Esophagus (tissue), 2 donors: ENCODE data around the gene COL13A1. TPM values are rescaled to one million over a fixed set of nuclear protein-coding genes. Genes with fewer than 3 reads are reported as not detected.

Source experiments
- H3K27ac ChIP-seq, 2 donors: one replicate each; pipeline ENCODE4 v1.5.1; 2013; ENCODE audit warnings: low read depth in 2 of 2, mild to moderate bottlenecking in 2 of 2, inconsistent platforms in 1 of 2, low read length in 1 of 2, moderate library complexity in 1 of 2
- H3K27me3 ChIP-seq, 2 donors: one replicate each; pipeline ENCODE4 v1.6.1; 2013; ENCODE audit warnings: low read length in 2 of 2, control low read depth in 1 of 2, mild to moderate bottlenecking in 1 of 2; ENCODE audit not compliant: insufficient read depth in 2 of 2, control insufficient read depth in 1 of 2
- H3K36me3 ChIP-seq, 2 donors: one replicate each; pipeline ENCODE4 v1.6.1; 2013; ENCODE audit warnings: low read length in 1 of 2; ENCODE audit not compliant: control insufficient read depth in 2 of 2, insufficient read depth in 2 of 2
- H3K4me1 ChIP-seq, 2 donors: one replicate each; pipeline ENCODE4 v1.6.1; 2013; ENCODE audit warnings: low read length in 1 of 2; ENCODE audit not compliant: control insufficient read depth in 2 of 2, insufficient read depth in 2 of 2
- H3K4me3 ChIP-seq, 2 donors: one replicate each; pipeline ENCODE4 v1.5.1; 2013; ENCODE audit warnings: low read length in 2 of 2, mild to moderate bottlenecking in 2 of 2, low read depth in 1 of 2, moderate library complexity in 1 of 2
- H3K9me3 ChIP-seq, 2 donors: one replicate each; pipeline ENCODE4 v1.6.1; 2013; ENCODE audit warnings: mild to moderate bottlenecking in 2 of 2, low read depth in 1 of 2, low read length in 1 of 2, moderate library complexity in 1 of 2; ENCODE audit not compliant: control insufficient read depth in 2 of 2, insufficient read depth in 1 of 2
- WGBS, 2 donors: extraction: QIAGEN DNeasy Blood & Tissue Kit; methylation state at CpG; one replicate each; pipeline ENCODE4 v1.1.7; 2013; 5-methylcytosine and 5-hydroxymethylcytosine counted together
- polyA plus RNA-seq, 2 donors: library from polyadenylated mRNA; stranded (reverse); fragments of 200-250 nt; gene quantifications; one replicate each; pipeline ENCODE4 v1.2.3, GENCODE V29; 2013
- donor health status: healthy with polysubstance abuse.
- donor health status: Bipolar disorder and iron deficiency.

Gene COL13A1
- polyA plus RNA-seq, 2 donors: 0.95 to 2.0 TPM

- 68 to 78% methylated on average over 1 of the region's 1 CpG for WGBS, 2 donors
- H3K9me3 ChIP-seq: no peaks in the 10 kb centered on the region
- no peaks in the 10 kb centered on the region for H3K36me3 ChIP-seq
- H3K27ac ChIP-seq: no peak overlapping the region
- no peaks in the 10 kb centered on the region for H3K4me1 ChIP-seq
- H3K27me3 ChIP-seq: peaks cover 0 to 3% of the 10 kb centered on the region in 2 donors
- H3K4me3 ChIP-seq: no peak overlapping the region
Measured at GRCh38 chr10:69786791-69787190, 14.9 kb upstream of the COL13A1 start.

- Histone ChIP-seq H3K27me3 (no peaks in the 10 kb centered on the region), H3K9me3 (no peaks in the 10 kb centered on the region), H3K4me1 (no peaks in the 10 kb centered on the region), H3K36me3 (no peaks in the 10 kb centered on the region), H3K4me3 (no peak overlapping the region), H3K27ac (no peak overlapping the region)
- 81 to 82% methylated on average over 6 of the region's 6 CpGs for WGBS, 2 donors
Measured at GRCh38 chr10:69787681-69788080, 14.0 kb upstream of the COL13A1 start.

DNA sequence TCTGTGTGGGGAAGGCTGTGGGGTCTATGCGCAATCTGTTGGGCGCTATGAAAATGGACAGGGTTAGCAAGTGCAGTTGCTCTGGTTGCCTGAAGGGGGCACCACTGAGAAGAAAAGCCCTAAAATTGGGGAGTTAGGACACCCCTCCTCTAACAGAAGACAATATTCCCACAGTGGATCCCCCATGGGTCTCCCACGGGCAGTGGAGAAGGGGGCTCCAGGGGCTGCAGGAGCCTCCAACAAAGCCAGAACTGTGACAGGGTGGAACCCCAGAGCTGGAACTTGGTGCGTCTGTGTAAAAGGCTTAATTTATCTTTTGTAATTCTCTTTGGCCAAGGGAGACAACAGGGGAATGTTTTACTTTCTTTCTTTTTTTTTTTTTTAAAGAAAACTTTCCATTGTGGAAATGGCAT, 12.5 kb upstream of the COL13A1 start:
- Histone ChIP-seq H3K36me3 (no peaks in the 10 kb centered on the region), H3K27me3 (no peaks in the 10 kb centered on the region), H3K4me3 (no peak overlapping the region), H3K27ac (no peak overlapping the region), H3K4me1 (no peaks in the 10 kb centered on the region), H3K9me3 (no peaks in the 10 kb centered on the region)
- WGBS, 2 donors: 58 to 66% methylated on average over 4 of the region's 4 CpGs

GRCh38 chr10:69791812-69792211, 9.9 kb upstream of the COL13A1 start:
- WGBS, 2 donors: 89 to 90% methylated on average over 5 of the region's 5 CpGs
- no peaks in the 10 kb centered on the region for H3K36me3 ChIP-seq
- H3K4me1 ChIP-seq: no peaks in the 10 kb centered on the region
- no peak overlapping the region for H3K27ac ChIP-seq
- H3K27me3 ChIP-seq: peaks cover 0 to 8% of the 10 kb centered on the region in 2 donors
- peaks cover 4 to 12% of the 10 kb centered on the region in 2 donors for H3K9me3 ChIP-seq
- no peak overlapping the region for H3K4me3 ChIP-seq

DNA sequence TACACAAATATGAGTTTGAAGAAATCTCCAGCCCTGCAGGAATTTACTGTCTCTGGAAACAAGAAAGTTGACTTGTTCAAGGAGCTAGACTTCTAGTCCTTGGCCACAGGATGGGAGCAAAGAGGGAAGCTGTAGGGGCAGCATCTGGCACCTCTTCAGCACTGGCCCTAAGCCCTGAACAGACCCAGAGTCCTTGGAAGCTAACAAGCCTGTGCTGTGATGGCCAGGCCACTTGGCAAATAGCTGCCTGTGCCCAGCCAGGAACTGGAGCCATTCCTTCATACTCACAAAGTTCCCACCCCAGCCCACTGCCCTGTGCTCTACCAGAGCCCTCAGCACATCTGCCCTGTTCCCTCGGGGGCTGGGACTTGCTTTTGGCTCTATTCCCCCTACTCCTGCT, 9.4 kb upstream of the COL13A1 start:
- H3K27me3 ChIP-seq: peaks cover 0 to 8% of the 10 kb centered on the region in 2 donors
- H3K27ac ChIP-seq: no peak overlapping the region
- H3K4me3 ChIP-seq: no peak overlapping the region
- H3K9me3 ChIP-seq: peaks cover 4 to 12% of the 10 kb centered on the region in 2 donors
- H3K36me3 ChIP-seq: no peaks in the 10 kb centered on the region
- no peaks in the 10 kb centered on the region for H3K4me1 ChIP-seq
- WGBS, 2 donors: 21 to 32% methylated on average over 1 of the region's 1 CpG

- H3K36me3 ChIP-seq: no peaks in the 10 kb centered on the region
- no peaks in the 10 kb centered on the region for H3K4me1 ChIP-seq
- peaks cover 4 to 12% of the 10 kb centered on the region in 2 donors for H3K9me3 ChIP-seq
- peaks cover 0 to 8% of the 10 kb centered on the region in 2 donors for H3K27me3 ChIP-seq
- WGBS, 2 donors: 74 to 95% methylated on average over 1 of the region's 1 CpG
- H3K4me3 ChIP-seq: no peak overlapping the region
- no peak overlapping the region for H3K27ac ChIP-seq
Measured at GRCh38 chr10:69794673-69795072, 7.0 kb upstream of the COL13A1 start.

- Histone ChIP-seq H3K4me3 (no peak overlapping the region), H3K4me1 (no peaks in the 10 kb centered on the region), H3K27me3 (peaks cover 0 to 8% of the 10 kb centered on the region in 2 donors), H3K9me3 (peaks cover 4 to 12% of the 10 kb centered on the region in 2 donors), H3K36me3 (no peaks in the 10 kb centered on the region), H3K27ac (no peak overlapping the region)
- WGBS, 2 donors: 66 to 100% methylated on average over 1 of the region's 1 CpG
Measured at GRCh38 chr10:69795242-69795934, 6.3 kb upstream of the COL13A1 start.

- no peak overlapping the region for H3K4me3 ChIP-seq
- peaks cover 0 to 6% of the 10 kb centered on the region in 2 donors for H3K4me1 ChIP-seq
- 72 to 81% methylated on average over 7 of the region's 7 CpGs for WGBS, 2 donors
- H3K27ac ChIP-seq: no peak overlapping the region
- no peaks in the 10 kb centered on the region for H3K36me3 ChIP-seq
- H3K27me3 ChIP-seq: peaks cover 3 to 8% of the 10 kb centered on the region in 2 donors
- peaks cover 4 to 12% of the 10 kb centered on the region in 2 donors for H3K9me3 ChIP-seq
Measured at GRCh38 chr10:69797959-69798358, 3.7 kb upstream of the COL13A1 start.

DNA sequence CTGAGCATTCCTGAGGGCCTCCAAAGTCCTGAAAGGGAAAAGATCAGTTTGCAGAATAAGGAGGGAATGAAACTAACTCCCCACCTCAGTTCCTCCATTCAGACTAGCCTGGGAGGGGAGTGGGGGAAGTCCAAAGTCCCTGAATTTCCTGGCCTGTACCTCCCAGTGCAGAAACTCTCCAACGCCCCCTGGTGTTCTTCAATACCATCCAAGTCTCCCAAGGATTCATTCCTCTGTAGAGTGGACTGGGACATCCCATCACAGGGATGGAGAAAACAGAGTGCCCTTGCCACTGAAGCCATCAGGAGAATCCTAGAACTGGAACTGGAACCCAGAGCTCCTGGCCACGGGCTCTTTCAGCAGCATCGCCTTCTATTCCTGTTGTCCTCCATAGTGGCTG, 1.6 kb upstream of the COL13A1 start:
- peaks cover 4 to 6% of the 10 kb centered on the region in 2 donors for H3K9me3 ChIP-seq
- H3K36me3 ChIP-seq: no peaks in the 10 kb centered on the region
- H3K4me3 ChIP-seq: no peak overlapping the region
- no peak overlapping the region for H3K27ac ChIP-seq
- WGBS, 2 donors: 35 to 38% methylated on average over 3 of the region's 3 CpGs
- peaks cover 3 to 8% of the 10 kb centered on the region in 2 donors for H3K27me3 ChIP-seq
- peaks cover 0 to 6% of the 10 kb centered on the region in 2 donors for H3K4me1 ChIP-seq

- 76 to 83% methylated on average over 2 of the region's 2 CpGs for WGBS, 2 donors
- Histone ChIP-seq H3K9me3 (peaks cover 3 to 4% of the 10 kb centered on the region in 2 donors), H3K27ac (no peak overlapping the region), H3K4me1 (peaks cover 0 to 6% of the 10 kb centered on the region in 2 donors), H3K4me3 (no peak overlapping the region), H3K36me3 (no peaks in the 10 kb centered on the region), H3K27me3 (peaks cover 3 to 8% of the 10 kb centered on the region in 2 donors)
Measured at GRCh38 chr10:69800665-69801064, 1.0 kb upstream of the COL13A1 start.
